GM18870 (cell line): Measurements from ENCODE around the gene GEN1.

Experiments used
- ATAC-seq: cut with Tn5 transposase; IDR thresholded peaks from one replicate; pipeline ENCODE4 v1.9.1; 2021; ENCODE audit warnings: moderate library complexity; ENCODE audit not compliant: unreplicated experiment

The GEN1 gene

DNA sequence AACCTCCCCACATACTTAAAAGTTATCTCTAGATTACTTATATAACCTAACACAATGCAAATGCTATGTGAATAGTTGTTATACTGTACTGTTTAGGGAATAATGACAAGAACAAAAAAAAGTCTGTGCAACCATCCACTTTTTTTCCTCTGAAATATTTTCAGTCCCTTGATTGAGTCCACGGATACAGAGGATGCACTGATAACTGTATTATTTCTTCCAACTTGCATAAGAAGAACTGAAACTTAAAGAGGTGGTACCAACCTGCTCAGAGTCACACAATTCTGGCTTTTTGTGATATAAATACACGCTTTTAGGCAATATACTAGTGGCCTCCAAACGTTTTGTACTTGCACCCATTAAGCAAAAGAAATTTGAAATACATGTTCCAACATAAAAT, 1.7 kb upstream of the GEN1 start:
- no peak for ATAC-seq

DNA sequence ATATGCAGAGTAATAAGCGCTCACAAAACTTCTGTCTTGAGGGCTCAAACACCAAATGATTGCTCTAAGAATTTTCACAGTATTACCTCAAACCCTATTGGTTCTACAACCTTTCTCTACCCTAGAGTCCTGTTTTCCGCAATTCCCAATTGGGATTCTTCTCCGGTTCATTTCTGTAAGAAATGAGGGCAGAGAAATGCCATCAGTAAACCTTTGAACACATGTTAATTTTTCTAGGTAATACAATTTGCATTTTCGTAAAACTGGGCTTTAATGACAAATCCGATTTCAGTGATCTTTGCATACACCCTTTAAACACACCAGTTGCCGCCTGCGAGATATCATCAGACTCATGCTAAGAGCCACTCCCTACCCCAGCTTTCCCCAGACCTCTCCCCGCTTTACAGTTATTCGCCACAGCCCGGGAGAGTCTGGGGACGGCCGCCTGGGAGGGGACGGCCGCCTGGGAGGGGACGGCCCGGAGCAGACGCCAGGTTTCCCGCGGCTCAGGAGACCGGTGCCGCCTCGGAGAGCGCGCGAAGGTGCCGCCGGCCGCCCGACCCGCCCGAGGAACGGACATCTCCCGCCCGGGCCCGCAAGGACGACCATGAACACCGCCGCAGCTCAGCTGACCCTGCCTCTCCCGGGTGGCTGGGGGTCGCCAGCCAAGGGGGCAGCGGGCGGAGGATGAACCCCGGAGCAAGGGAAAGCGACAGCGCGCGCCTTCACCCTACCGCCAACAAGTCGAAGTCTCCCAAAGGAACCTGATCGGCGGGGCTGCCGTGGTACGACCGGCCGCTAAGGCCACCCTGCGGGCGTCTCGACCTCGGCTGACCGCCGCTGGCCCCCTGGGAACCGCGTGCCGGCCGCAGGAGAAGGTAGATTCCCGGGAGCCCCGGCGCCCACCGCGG, 791 bp upstream of the GEN1 start:
- peak; percentile 32 for ATAC-seq

DNA sequence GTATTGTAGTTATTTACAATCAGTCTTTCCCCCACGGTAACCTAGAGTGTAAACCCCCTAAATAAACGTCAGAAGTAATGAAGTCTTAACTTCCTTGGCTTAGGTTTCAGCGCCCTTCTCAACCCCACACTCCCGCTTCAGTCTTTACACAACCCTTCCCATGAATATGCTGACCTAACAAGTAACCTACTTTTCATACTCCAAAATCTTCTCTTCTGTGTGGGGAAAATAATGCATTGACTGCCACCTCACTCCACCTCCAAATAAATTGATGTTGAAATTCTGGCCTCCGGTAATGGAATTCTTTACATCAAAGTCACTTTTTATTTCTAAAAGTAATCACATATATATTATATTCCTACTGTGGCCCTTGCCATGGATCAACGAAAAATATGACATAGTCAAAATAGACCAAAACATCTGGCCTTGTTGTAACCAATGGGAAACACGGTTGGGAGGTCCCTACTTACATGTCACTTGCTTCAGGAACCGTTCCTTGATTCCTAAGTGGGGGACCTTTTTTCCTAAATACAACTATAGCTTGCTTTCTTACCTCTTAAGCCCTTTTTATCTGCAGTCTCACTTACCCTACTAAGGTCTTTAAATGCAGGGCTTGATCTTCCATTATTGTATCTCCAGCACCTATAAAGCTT, 961 bp downstream of the GEN1 start:
- ATAC-seq, result no peak

DNA sequence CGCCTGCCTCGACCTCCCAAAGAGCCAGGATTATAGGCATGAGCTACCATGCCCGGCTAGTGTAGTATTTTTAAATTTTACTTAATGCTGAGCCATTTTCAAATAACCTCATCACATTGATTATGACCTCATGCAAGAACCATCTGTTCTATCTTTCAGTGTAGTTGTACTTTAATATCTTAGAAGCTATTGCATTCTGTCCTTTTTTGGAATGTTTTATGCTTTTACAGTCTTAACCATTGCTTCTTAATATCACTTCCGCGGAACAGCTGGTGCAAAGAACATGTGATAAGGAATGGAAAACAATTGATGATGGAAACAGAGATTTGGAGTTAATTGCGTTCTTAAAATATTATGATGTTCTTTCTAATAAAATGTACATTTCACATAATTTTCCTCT, 2.7 kb downstream of the GEN1 start:
- no peak for ATAC-seq

DNA sequence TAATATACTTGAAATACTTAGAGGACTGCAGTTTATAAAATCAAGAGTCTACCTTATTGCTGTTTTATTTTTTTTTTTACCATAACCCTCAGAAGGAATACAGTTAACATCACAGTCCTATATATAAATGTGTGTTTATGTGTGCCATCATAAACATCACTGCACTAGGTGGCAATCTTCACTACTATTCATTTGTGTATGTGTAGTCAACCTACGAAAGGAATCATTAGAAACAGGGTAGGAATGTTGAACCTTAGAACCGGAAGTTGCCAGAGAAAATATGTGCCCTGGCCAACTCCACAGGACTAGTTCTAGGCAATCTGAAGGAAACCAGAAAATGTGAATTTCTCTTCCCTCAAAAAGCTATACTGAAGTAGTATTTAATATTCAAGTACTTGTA, 3.4 kb downstream of the GEN1 start:
- no peak for ATAC-seq

DNA sequence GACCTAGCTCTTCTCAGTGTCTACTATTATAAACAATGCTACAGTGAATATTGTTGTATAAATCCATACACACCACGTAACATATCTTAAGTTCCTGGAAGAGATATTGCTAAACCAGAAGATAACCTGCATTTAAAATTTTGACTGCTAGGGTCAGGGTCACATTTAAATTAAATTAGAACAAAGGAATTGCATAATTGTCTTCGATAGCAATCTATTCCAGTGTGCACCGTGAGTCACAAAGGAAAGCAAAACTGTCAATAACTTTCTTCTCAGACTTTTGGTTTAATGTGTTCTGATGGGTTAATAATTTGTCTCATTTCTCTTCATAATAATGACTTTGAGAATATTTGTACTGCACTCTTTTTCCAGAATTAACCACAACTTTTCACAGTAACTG, 4.2 kb downstream of the GEN1 start:
- no peak for ATAC-seq

- no peak for ATAC-seq
These were observed 5.9 kb downstream of the GEN1 start for GRCh38 chr2:17759805-17760204.

- ATAC-seq, result no peak
These were observed 8.5 kb downstream of the GEN1 start for GRCh38 chr2:17762451-17762850.

GRCh38 chr2:17763641-17764333, 9.8 kb downstream of the GEN1 start:
- ATAC-seq, result no peak

GRCh38 chr2:17765398-17765797, 11.5 kb downstream of the GEN1 start:
- no peak for ATAC-seq

DNA sequence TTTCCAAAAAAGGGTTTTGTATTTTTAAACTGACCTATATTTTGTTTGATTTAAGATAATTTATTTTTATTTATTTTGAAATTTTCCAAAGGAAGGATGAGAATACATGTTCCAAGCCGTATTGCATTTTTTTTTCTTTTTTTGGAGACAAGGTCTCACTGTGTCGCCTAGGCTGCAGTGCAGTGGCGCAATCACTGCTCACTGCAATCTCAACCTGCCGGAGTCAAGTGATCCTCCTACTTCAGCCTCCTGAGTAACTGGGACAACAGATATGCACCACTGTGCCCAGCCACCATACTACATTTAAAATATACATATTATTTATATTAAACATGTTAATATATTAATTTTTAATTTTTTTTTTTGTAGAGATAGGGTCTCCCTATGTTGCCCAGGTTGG, 15.0 kb downstream of the GEN1 start:
- no peak for ATAC-seq

- ATAC-seq, result no peak
These were observed 18.0 kb downstream of the GEN1 start for GRCh38 chr2:17771956-17772355.

DNA sequence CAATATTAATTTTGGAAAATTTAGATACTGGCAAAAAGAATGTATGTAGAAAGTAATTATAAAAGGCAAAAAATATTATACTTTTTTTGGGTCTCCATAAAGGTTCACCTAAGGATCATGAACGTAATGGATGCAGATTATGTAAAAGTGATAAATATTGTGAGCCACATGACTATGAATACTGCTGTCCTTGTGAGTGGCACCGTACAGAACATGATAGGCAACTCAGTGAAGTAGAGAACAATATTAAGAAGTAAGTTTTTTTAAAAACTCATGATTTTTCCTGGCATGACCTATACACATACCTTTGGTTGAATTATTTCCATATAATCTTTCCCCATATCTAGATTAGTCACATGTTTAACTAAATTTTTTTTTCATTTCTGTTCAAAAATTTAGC, 18.6 kb downstream of the GEN1 start:
- ATAC-seq, result no peak

DNA sequence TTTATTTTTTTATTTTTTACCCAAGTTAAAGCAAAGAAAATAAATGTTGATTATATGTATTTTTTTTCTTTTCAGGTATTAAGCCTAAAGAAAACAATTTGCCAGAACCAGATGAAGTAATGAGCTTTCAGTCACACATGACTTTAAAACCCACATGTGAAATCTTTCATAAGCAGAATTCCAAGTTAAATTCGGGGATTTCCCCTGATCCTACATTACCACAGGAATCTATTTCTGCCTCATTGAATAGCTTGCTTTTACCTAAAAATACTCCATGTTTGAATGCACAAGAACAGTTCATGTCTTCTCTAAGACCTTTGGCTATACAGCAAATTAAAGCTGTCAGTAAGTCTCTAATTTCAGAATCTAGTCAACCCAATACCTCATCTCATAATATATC, 26.6 kb downstream of the GEN1 start:
- no peak for ATAC-seq

GRCh38 chr2:17781482-17781881, 27.5 kb downstream of the GEN1 start:
- ATAC-seq, result no peak

GRCh38 chr2:17786727-17787126, 32.8 kb downstream of the GEN1 start:
- no peak for ATAC-seq

DNA sequence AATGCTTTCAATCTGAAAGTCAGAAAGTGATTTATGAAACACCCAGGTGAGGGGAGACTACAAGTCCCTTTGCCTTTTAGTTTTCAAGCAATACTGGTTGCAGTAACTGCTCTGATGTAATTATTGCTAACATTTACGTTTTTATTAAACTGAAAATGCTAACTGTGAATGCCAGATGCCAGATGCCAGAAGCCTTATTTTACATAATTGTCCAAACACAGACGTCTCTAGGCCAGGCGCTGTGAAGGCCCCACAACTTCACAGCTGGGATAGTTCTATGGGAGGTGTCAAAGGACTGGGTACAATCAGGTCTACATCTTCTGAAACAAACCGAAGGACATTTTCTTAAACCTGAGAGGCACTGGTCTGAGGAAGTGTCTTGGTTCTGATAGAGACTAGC, 34.8 kb downstream of the GEN1 start:
- no peak for ATAC-seq

DNA sequence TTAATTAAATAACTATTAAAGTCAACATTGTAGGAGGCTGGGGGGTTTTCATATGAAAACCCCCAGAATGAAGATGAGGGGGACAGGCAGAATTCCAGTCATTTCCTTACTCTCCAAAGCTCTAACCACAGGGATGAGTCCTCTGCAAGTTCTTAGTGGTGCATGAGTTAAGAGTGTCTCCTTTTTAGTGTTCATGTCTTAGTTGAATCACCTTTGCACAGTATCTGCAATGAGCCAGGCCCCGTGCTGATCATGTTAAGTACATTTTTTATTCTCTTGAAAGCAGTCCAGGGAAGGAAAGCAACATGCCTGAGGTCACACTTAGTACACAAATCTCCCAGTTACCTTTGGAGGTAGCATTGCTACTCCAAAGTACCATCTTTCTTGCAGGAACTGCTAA, 36.6 kb downstream of the GEN1 start:
- ATAC-seq, result no peak

GRCh38 chr2:17791121-17791816, 37.3 kb downstream of the GEN1 start:
- ATAC-seq, result no peak

- ATAC-seq, result no peak
These were observed 37.8 kb downstream of the GEN1 start for GRCh38 chr2:17791817-17792130.

DNA sequence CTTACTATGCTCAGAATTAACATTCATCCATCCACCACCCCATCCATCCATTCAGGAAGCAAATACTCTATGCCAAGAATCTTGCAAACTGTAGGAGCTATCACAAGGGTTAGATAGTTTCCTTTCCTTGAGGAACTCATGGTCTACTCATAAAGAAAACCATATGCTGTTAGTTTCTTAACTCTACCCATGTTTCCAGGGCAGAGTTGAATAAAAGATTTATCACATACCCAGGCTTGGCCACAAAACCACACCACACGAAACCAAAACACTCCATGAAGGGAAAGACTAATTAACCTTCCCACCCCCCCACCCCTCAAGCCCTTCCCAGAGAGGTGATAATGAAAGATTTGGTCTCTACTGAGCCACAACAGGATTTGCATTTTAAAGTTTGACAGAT, 38.6 kb downstream of the GEN1 start:
- ATAC-seq, result peak; percentile 60
